ENCODE results near the gene ARHGAP40.
"Not testable (repeated sequence)": the region's sequence is repeated elsewhere in the genome, so short reads cannot be mapped to it uniquely, and the experiment has no call there.

ARHGAP40 gene

GRCh38 chr20:38594281-38594680 is 7.3 kb upstream of the ARHGAP40 start:
- H3K36me3 ChIP-seq (replicated peaks); H3K9me3 ChIP-seq; H3K4me3 ChIP-seq; H3K4me1 ChIP-seq; H3K27me3 ChIP-seq (ENCODE audit: low read depth); in situ Hi-C loops (cut with MboI; ENCODE audit: low sequenced_read_pairs); DNase-seq (ENCODE audit: low spot score in 2 of 2): not testable (repeated sequence)

GRCh38 chr20:38595886-38596285 is 5.7 kb upstream of the ARHGAP40 start:
- H3K4me3 ChIP-seq; H3K9me3 ChIP-seq; H3K4me1 ChIP-seq; DNase-seq (ENCODE audit: low spot score in 2 of 2); H3K36me3 ChIP-seq (replicated peaks); in situ Hi-C loops (cut with MboI; ENCODE audit: low sequenced_read_pairs): not testable (repeated sequence)
- peaks cover 20% of the 10 kb centered on the region for H3K27me3 ChIP-seq (ENCODE audit: low read depth)

GRCh38 chr20:38599410-38599882 is 2.2 kb upstream of the ARHGAP40 start:
- Histone ChIP-seq H3K36me3 (replicated peaks) (no peaks in the 10 kb centered on the region), H3K4me3 (no peak overlapping the region), H3K27me3 (ENCODE audit: low read depth) (peaks cover 45% of the 10 kb centered on the region), H3K9me3 (no peaks in the 10 kb centered on the region), H3K4me1 (no peaks in the 10 kb centered on the region)
- in situ Hi-C loops (cut with MboI; ENCODE audit: low sequenced_read_pairs): no loop called here
- DNase-seq (ENCODE audit: low spot score in 2 of 2): no peak

- Histone ChIP-seq H3K9me3 (no peaks in the 10 kb centered on the region), H3K4me1 (no peaks in the 10 kb centered on the region), H3K4me3 (no peak overlapping the region), H3K36me3 (replicated peaks) (no peaks in the 10 kb centered on the region), H3K27me3 (ENCODE audit: low read depth) (peaks cover 46% of the 10 kb centered on the region)
- in situ Hi-C loops (cut with MboI; ENCODE audit: low sequenced_read_pairs): no loop called here
- no peak for DNase-seq (ENCODE audit: low spot score in 2 of 2)
Observed at GRCh38 chr20:38600057-38600456, 1.6 kb upstream of the ARHGAP40 start.

GRCh38 chr20:38602185-38602581 is 574 bp downstream of the ARHGAP40 start:
- in situ Hi-C loops (cut with MboI; ENCODE audit: low sequenced_read_pairs): no loop called here
- Histone ChIP-seq H3K27me3 (ENCODE audit: low read depth) (peaks cover 53% of the 10 kb centered on the region), H3K4me1 (no peaks in the 10 kb centered on the region), H3K9me3 (no peaks in the 10 kb centered on the region), H3K4me3 (no peak overlapping the region), H3K36me3 (replicated peaks) (no peaks in the 10 kb centered on the region)
- DNase-seq (ENCODE audit: low spot score in 2 of 2): no peak

- no peaks in the 10 kb centered on the region for H3K36me3 ChIP-seq (replicated peaks)
- no peak for DNase-seq (ENCODE audit: low spot score in 2 of 2)
- H3K9me3 ChIP-seq: no peaks in the 10 kb centered on the region
- in situ Hi-C loops (cut with MboI; ENCODE audit: low sequenced_read_pairs): no loop called here
- H3K4me3 ChIP-seq: no peak overlapping the region
- H3K27me3 ChIP-seq (ENCODE audit: low read depth): peaks cover 48% of the 10 kb centered on the region
- H3K4me1 ChIP-seq: no peaks in the 10 kb centered on the region
Observed at GRCh38 chr20:38603286-38603685, 1.7 kb downstream of the ARHGAP40 start.

- Histone ChIP-seq H3K4me1 (no peaks in the 10 kb centered on the region), H3K27me3 (ENCODE audit: low read depth) (peaks cover 43% of the 10 kb centered on the region), H3K9me3 (no peaks in the 10 kb centered on the region), H3K4me3 (no peak overlapping the region), H3K36me3 (replicated peaks) (no peaks in the 10 kb centered on the region)
- no peak for DNase-seq (ENCODE audit: low spot score in 2 of 2)
- in situ Hi-C loops (cut with MboI; ENCODE audit: low sequenced_read_pairs): no loop called here
Observed at GRCh38 chr20:38604873-38605303, 3.3 kb downstream of the ARHGAP40 start.

GRCh38 chr20:38607351-38607750 is 5.7 kb downstream of the ARHGAP40 start:
- DNase-seq (ENCODE audit: low spot score in 2 of 2): no peak
- Histone ChIP-seq H3K9me3 (no peaks in the 10 kb centered on the region), H3K4me1 (no peaks in the 10 kb centered on the region)

GRCh38 chr20:38608188-38608587 is 6.6 kb downstream of the ARHGAP40 start:
- no peaks in the 10 kb centered on the region for H3K36me3 ChIP-seq (replicated peaks)
- no peaks in the 10 kb centered on the region for H3K4me1 ChIP-seq
- no peak overlapping the region for H3K4me3 ChIP-seq
- no peaks in the 10 kb centered on the region for H3K9me3 ChIP-seq
- in situ Hi-C loops (cut with MboI; ENCODE audit: low sequenced_read_pairs): no loop called here
- peaks cover 15% of the 10 kb centered on the region; the same call in 1 of the 2 replicates for H3K27me3 ChIP-seq (ENCODE audit: low read depth)
- DNase-seq (ENCODE audit: low spot score in 2 of 2): no peak

More at GRCh38 chr20:38607351-38607750, 5.7 kb downstream of the ARHGAP40 start:
- H3K36me3 ChIP-seq (replicated peaks): no peaks in the 10 kb centered on the region
- peaks cover 21% of the 10 kb centered on the region for H3K27me3 ChIP-seq (ENCODE audit: low read depth)
- in situ Hi-C loops (cut with MboI; ENCODE audit: low sequenced_read_pairs): no loop called here
- no peak overlapping the region for H3K4me3 ChIP-seq

GRCh38 chr20:38609815-38610214 is 8.2 kb downstream of the ARHGAP40 start:
- Histone ChIP-seq H3K36me3 (replicated peaks) (no peaks in the 10 kb centered on the region), H3K27me3 (ENCODE audit: low read depth) (peaks cover 10% of the 10 kb centered on the region; the same call in 1 of the 2 replicates), H3K9me3 (no peaks in the 10 kb centered on the region), H3K4me3 (no peak overlapping the region), H3K4me1 (no peaks in the 10 kb centered on the region)
- DNase-seq (ENCODE audit: low spot score in 2 of 2): no peak
- in situ Hi-C loops (cut with MboI; ENCODE audit: low sequenced_read_pairs): no loop called here

GRCh38 chr20:38610521-38610920 is 8.9 kb downstream of the ARHGAP40 start:
- H3K4me3 ChIP-seq: no peak overlapping the region
- in situ Hi-C loops (cut with MboI; ENCODE audit: low sequenced_read_pairs): no loop called here
- peaks cover 4% of the 10 kb centered on the region; the same call in 1 of the 2 replicates for H3K27me3 ChIP-seq (ENCODE audit: low read depth)
- H3K36me3 ChIP-seq (replicated peaks): no peaks in the 10 kb centered on the region
- H3K9me3 ChIP-seq: no peaks in the 10 kb centered on the region
- no peak for DNase-seq (ENCODE audit: low spot score in 2 of 2)
- H3K4me1 ChIP-seq: no peaks in the 10 kb centered on the region

GRCh38 chr20:38612751-38613515 is 11.3 kb downstream of the ARHGAP40 start:
- Histone ChIP-seq H3K9me3 (no peaks in the 10 kb centered on the region), H3K4me1 (no peaks in the 10 kb centered on the region), H3K4me3 (no peak overlapping the region), H3K27me3 (ENCODE audit: low read depth) (0 out of 2 replicates have a peak, but pooled peaks cover 2% of the 10 kb centered on the region), H3K36me3 (replicated peaks) (no peaks in the 10 kb centered on the region)
- DNase-seq (ENCODE audit: low spot score in 2 of 2): no peak
- in situ Hi-C loops (cut with MboI; ENCODE audit: low sequenced_read_pairs): no loop called here

- 0 out of 2 replicates have a peak, but pooled peaks cover 2% of the 10 kb centered on the region for H3K27me3 ChIP-seq (ENCODE audit: low read depth)
- H3K36me3 ChIP-seq (replicated peaks): no peaks in the 10 kb centered on the region
- H3K9me3 ChIP-seq: no peaks in the 10 kb centered on the region
- H3K4me1 ChIP-seq: no peaks in the 10 kb centered on the region
- in situ Hi-C loops (cut with MboI; ENCODE audit: low sequenced_read_pairs): no loop called here
- no peak for DNase-seq (ENCODE audit: low spot score in 2 of 2)
- no peak overlapping the region for H3K4me3 ChIP-seq
Observed at GRCh38 chr20:38615283-38615682, 13.7 kb downstream of the ARHGAP40 start.

- DNase-seq (ENCODE audit: low spot score in 2 of 2): no peak
- Histone ChIP-seq H3K4me3 (no peak overlapping the region), H3K36me3 (replicated peaks) (no peaks in the 10 kb centered on the region), H3K4me1 (no peaks in the 10 kb centered on the region), H3K9me3 (no peaks in the 10 kb centered on the region), H3K27me3 (ENCODE audit: low read depth) (peaks cover 2% of the 10 kb centered on the region; the same call in 1 of the 2 replicates)
- in situ Hi-C loops (cut with MboI; ENCODE audit: low sequenced_read_pairs): no loop called here
Observed at GRCh38 chr20:38616457-38616856, 14.8 kb downstream of the ARHGAP40 start.
